Mucosa of rectum (tissue), 2 donors: ENCODE measurements around the gene NBEA.

Experiments used
- H3K27ac ChIP-seq, 2 donors: one replicate each; pipeline ENCODE4 v1.7.0; 2013; ENCODE audit warnings: inconsistent platforms in 2 of 2, low read depth in 2 of 2, low read length in 2 of 2
- H3K27me3 ChIP-seq, 2 donors: one replicate each; pipeline ENCODE4 v1.7.0; 2013; ENCODE audit warnings: low read length in 2 of 2; ENCODE audit not compliant: control insufficient read depth in 2 of 2, insufficient read depth in 2 of 2
- H3K36me3 ChIP-seq, 2 donors: one replicate each; pipeline ENCODE4 v1.7.0; 2013; ENCODE audit warnings: low read length in 2 of 2; ENCODE audit not compliant: control insufficient read depth in 2 of 2, insufficient read depth in 2 of 2
- H3K4me1 ChIP-seq, 2 donors: one replicate each; pipeline ENCODE4 v1.7.0; 2013; ENCODE audit warnings: low read length in 2 of 2, mild to moderate bottlenecking in 1 of 2; ENCODE audit not compliant: control insufficient read depth in 2 of 2, insufficient read depth in 2 of 2
- H3K4me3 ChIP-seq, 2 donors: one replicate each; pipeline ENCODE4 v1.7.0; 2013; ENCODE audit warnings: low read length in 2 of 2
- H3K9ac ChIP-seq, 2 donors: one replicate each; pipeline ENCODE4 v1.7.0; 2013; ENCODE audit warnings: low read length in 2 of 2, low read depth in 1 of 2, mild to moderate bottlenecking in 1 of 2
- H3K9me3 ChIP-seq, 2 donors: one replicate each; pipeline ENCODE4 v1.7.0; 2013; ENCODE audit warnings: low read length in 2 of 2; ENCODE audit not compliant: control insufficient read depth in 2 of 2
- donor health status: healthy.
- donor health status: Normal muscosa, but diverticular disease.

The NBEA gene

GRCh38 chr13:35349052-35349451 lies 407.0 kb downstream of the NBEA start:
- H3K27me3 ChIP-seq, result no peaks in the 10 kb centered on the region
- no peaks in the 10 kb centered on the region for H3K36me3 ChIP-seq
- H3K9ac ChIP-seq, result no peak overlapping the region
- H3K9me3 ChIP-seq, result no peaks in the 10 kb centered on the region
- H3K4me3 ChIP-seq, result no peak overlapping the region
- no peak overlapping the region for H3K27ac ChIP-seq
- H3K4me1 ChIP-seq, result no peaks in the 10 kb centered on the region

DNA sequence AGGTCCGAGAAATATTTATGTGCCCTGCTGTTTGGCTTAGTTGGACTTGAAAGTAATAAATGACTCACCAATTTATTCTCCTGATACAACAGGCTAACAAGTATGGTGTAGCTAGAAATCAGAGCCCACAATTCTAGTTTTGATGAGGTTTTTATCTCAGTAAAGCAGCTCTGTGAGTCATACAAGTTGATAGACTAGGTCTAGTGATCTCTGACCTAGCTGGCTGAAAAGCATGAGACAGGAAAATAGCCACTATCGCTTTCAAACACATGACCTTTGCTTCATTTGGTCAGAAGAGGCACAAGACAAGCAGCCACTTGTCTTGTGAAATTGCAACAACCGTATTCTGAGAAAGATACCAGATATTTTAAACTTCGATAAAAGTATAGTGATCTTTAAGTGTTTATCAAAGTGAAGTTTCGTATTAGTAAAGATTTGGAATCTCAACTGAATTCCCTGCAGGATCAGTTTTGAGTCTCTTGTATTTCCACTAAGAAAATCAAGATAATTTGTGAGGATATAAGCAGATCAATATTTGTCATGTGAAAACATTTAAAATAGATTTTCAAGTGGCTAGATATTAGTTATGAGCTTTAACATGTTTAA lies 407.7 kb downstream of the NBEA start:
- H3K4me1 ChIP-seq, result no peaks in the 10 kb centered on the region
- H3K27me3 ChIP-seq, result no peaks in the 10 kb centered on the region
- no peaks in the 10 kb centered on the region for H3K9me3 ChIP-seq
- H3K9ac ChIP-seq, result no peak overlapping the region
- no peaks in the 10 kb centered on the region for H3K36me3 ChIP-seq
- no peak overlapping the region for H3K4me3 ChIP-seq
- no peak overlapping the region for H3K27ac ChIP-seq

- H3K9ac ChIP-seq, result no peak overlapping the region
- no peak overlapping the region for H3K4me3 ChIP-seq
- no peaks in the 10 kb centered on the region for H3K4me1 ChIP-seq
- no peaks in the 10 kb centered on the region for H3K9me3 ChIP-seq
- no peak overlapping the region for H3K27ac ChIP-seq
- H3K36me3 ChIP-seq, result no peaks in the 10 kb centered on the region
- H3K27me3 ChIP-seq, result no peaks in the 10 kb centered on the region
These were observed 412.2 kb downstream of the NBEA start for GRCh38 chr13:35354285-35354684.

GRCh38 chr13:35354882-35355281 lies 412.8 kb downstream of the NBEA start:
- Histone ChIP-seq H3K36me3 (no peaks in the 10 kb centered on the region), H3K4me1 (no peaks in the 10 kb centered on the region), H3K27ac (no peak overlapping the region)

DNA sequence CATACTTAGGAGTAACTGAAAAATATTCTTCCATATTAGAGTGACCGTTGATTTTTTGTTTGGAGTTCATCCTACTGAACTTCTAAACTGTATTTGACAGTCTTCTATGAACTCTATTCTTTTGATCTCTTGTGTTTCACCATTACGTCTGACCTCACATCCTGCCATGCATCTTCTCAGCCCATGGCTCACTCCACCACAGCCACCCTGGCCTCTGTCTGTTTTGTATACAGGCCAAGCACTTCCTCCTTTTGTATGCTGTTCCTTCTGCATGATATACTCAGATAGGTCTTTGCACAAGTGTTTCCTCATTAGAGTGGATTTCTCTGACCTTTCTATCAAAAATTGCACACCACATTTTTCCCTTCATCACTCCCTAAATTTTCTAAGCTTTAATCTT lies 414.5 kb downstream of the NBEA start:
- Histone ChIP-seq H3K4me3 (no peak overlapping the region), H3K27me3 (no peaks in the 10 kb centered on the region), H3K9me3 (no peaks in the 10 kb centered on the region)

More at GRCh38 chr13:35354882-35355281, 412.8 kb downstream of the NBEA start:
- Histone ChIP-seq H3K9ac (no peak overlapping the region), H3K4me3 (no peak overlapping the region), H3K27me3 (no peaks in the 10 kb centered on the region), H3K9me3 (no peaks in the 10 kb centered on the region)

GRCh38 chr13:35365883-35366282 lies 423.8 kb downstream of the NBEA start:
- Histone ChIP-seq H3K4me3 (no peak overlapping the region), H3K36me3 (no peaks in the 10 kb centered on the region), H3K27ac (no peak overlapping the region), H3K9ac (no peak overlapping the region), H3K9me3 (no peaks in the 10 kb centered on the region), H3K27me3 (no peaks in the 10 kb centered on the region), H3K4me1 (no peaks in the 10 kb centered on the region)

More for the DNA sequence above, 414.5 kb downstream of the NBEA start:
- H3K27ac ChIP-seq, result no peak overlapping the region
- H3K9ac ChIP-seq, result no peak overlapping the region
- H3K36me3 ChIP-seq, result no peaks in the 10 kb centered on the region
- H3K4me1 ChIP-seq, result no peaks in the 10 kb centered on the region

- Histone ChIP-seq H3K4me1 (no peaks in the 10 kb centered on the region), H3K36me3 (no peaks in the 10 kb centered on the region), H3K4me3 (no peak overlapping the region), H3K9ac (no peak overlapping the region), H3K27ac (no peak overlapping the region), H3K27me3 (no peaks in the 10 kb centered on the region), H3K9me3 (peaks cover 0 to 2% of the 10 kb centered on the region in 2 donors)
These were observed 425.5 kb downstream of the NBEA start for GRCh38 chr13:35367586-35367985.

GRCh38 chr13:35378939-35379338 lies 436.9 kb downstream of the NBEA start:
- H3K36me3 ChIP-seq, result no peaks in the 10 kb centered on the region
- H3K4me3 ChIP-seq, result no peak overlapping the region
- H3K27ac ChIP-seq, result no peak overlapping the region
- no peaks in the 10 kb centered on the region for H3K27me3 ChIP-seq
- H3K4me1 ChIP-seq, result no peaks in the 10 kb centered on the region
- H3K9me3 ChIP-seq, result no peaks in the 10 kb centered on the region
- no peak overlapping the region for H3K9ac ChIP-seq

DNA sequence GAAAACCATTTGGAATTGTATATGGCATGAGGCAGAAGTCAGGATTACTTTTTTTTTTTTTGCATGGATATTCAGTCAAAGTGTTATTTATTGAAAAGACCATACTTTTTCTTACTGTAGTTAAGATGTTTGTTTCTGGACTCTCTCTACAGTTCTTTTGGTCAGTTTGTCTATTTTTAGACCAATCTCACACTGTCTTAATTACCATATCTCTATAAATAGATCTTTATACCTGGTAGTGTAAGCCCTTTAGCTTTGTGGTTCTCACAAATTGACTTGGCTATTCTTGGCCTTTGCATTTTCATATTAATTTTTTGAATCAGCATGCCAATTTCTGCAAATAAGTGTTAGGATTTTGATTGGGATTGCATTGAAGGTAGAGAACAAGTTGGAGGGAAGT lies 437.6 kb downstream of the NBEA start:
- no peaks in the 10 kb centered on the region for H3K27me3 ChIP-seq
- H3K27ac ChIP-seq, result no peak overlapping the region
- H3K4me1 ChIP-seq, result no peaks in the 10 kb centered on the region
- no peak overlapping the region for H3K9ac ChIP-seq
- H3K4me3 ChIP-seq, result no peak overlapping the region
- H3K36me3 ChIP-seq, result no peaks in the 10 kb centered on the region
- no peaks in the 10 kb centered on the region for H3K9me3 ChIP-seq

DNA sequence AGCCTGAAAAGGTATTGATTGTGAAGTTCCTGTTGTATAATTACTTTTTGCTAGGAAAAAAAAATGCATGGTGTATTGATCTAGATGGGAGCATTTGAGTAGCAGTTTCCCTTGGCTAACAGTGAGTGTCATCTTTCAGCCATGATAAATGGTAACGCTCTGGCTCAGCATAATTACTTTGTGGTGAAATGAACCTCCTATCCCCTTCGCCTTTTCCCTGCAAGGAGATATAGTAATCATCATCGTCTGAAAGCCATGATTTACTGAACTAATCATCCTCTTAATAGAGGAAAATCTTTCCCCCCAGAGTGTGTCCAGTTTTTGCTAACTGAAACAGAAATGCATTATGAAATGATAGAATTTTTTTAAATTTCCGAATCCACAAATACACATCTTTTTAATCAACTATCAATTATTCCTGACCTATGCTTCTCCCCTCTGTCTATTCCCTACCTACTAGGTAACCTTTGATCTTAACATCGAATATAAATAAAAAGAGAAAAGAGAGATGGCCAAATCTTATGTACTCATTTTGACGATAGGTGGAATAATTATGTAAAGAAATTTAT lies 445.7 kb downstream of the NBEA start:
- Histone ChIP-seq H3K27me3 (no peaks in the 10 kb centered on the region), H3K27ac (no peak overlapping the region), H3K4me1 (no peaks in the 10 kb centered on the region), H3K9me3 (no peaks in the 10 kb centered on the region), H3K9ac (no peak overlapping the region), H3K36me3 (no peaks in the 10 kb centered on the region), H3K4me3 (no peak overlapping the region)
